Measurements from ENCODE around the gene DHFR2.
"Not testable (repeated sequence)": the region's sequence is repeated elsewhere in the genome, so short reads cannot be mapped to it uniquely, and the experiment has no call there.

The DHFR2 gene

DNA sequence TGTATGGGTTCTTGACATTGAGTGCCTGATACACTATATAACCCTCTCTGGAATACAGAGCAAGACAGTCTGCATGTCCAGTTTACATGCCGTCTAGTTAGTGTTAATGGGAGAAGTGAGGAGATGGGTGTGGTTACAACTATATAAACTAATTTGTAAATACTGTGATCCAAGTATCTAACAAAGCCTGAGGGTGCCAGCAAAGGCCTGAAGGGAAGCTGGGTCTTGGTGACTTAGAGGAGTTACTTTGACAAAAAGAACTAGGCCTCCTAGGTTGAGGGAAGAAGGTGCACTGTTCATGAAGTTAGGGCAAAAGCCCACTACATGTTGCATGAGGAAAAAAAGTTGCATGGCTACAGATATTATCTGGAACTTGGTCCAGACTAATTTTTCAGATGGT is 2.4 kb upstream of the DHFR2 start:
- DNase-seq = no peak

DNA sequence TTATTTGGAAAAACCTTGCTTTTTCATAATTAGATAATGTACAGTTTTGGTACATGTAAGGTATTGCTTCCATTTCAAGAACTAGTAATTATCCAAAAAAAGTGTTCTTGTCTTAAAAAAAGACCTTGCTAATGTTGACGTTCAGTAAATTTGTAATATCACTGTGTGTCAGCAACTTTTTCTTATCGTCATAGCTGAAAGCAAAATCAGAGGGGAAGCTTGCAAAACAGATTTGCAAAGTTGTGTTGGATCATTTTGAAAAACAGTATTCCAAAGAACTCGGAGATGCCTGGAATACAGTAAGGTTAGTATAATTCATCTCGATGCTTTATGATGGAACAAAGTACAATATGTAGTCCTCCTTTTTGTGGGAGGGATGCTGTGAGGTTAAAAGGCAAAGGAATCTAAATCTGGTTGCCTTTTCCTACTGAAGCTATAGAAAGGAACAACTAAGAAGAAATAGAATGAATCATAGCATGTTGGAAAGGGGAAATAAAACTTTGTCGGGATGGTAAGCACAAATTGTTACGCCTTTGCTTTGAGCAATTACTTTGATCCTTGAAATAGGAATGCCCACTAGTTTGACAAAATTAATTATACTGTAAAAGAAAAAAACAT is 1.6 kb upstream of the DHFR2 start:
- DNase-seq = no peak

GRCh38 chr3:94063496-94064119 is 892 bp upstream of the DHFR2 start:
- DNase-seq = no peak

- DNase-seq = no peak
Observed at GRCh38 chr3:94061297-94061696, 1.4 kb downstream of the DHFR2 start.

DNA sequence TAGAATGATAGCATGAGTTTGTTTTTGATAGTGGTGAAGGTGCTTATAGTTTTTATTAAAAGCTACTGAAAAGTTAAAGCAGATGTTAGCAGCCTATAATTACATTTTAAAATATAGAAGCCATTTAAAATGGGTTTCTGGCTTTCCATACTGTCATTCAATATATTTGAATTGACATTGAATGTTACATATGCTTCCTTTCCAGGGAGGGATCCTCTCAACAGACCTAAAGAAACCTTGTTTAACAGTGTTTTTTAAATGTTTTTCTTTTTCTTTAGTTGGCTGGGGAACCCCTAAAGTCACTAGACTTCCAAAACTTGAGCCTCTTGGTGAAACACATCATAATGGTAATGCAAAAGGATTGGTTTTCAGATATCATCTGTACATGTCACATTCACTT is 12.2 kb downstream of the DHFR2 start:
- no peak for DNase-seq

DNA sequence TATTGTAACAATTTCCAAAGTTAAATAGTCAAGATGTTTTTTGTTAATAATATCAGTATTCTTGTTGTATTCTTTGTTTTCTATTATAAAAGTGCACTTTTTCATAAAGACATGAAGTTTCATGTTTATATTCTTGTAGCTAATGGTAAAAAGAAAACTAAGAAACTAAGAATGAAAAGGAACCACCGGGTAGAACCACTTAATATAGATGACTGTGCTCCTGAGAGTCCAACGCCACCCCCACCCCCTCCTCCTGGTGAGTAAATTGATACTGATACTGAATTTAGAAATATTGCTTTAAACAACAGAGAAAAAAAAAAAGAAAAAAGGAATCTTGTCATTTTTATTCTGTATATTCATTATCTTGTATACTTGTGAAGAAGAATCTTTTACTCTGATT is 13.4 kb downstream of the DHFR2 start:
- no peak for DNase-seq

- DNase-seq = no peak
Observed at GRCh38 chr3:94046533-94046932, 16.2 kb downstream of the DHFR2 start.

- not testable (repeated sequence) for DNase-seq
Observed at GRCh38 chr3:94044100-94044936, 18.4 kb downstream of the DHFR2 start.

- no peak for DNase-seq
Observed at GRCh38 chr3:94043285-94043684, 19.4 kb downstream of the DHFR2 start.

DNA sequence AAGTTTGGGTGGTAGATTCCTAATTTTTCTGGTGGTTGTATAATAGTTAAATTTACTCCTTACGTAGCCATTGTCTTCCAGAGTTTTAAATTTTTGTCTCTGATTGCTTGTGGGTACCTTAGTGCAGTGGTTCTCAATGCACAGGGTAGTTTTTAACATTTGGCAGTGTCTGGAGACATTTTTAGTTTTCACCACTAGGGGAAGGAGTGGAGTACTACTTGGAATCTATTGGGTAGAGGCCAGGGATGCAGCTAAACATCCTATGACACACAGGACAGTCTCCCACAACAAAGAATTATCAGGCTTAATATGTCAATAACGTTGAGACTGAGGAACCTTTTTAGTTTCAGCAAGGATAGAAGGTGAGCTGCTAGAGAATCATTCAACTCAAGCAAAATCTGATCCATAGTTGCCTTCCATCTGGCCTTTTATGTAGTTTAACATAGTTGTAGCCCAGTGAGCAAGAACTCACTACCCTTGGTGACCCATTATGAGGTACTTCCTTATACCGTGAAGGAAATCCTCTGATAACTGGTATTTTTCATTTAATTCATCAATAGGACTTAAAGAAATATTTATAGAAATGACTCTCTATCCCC is 25.7 kb downstream of the DHFR2 start:
- no peak for DNase-seq

DNA sequence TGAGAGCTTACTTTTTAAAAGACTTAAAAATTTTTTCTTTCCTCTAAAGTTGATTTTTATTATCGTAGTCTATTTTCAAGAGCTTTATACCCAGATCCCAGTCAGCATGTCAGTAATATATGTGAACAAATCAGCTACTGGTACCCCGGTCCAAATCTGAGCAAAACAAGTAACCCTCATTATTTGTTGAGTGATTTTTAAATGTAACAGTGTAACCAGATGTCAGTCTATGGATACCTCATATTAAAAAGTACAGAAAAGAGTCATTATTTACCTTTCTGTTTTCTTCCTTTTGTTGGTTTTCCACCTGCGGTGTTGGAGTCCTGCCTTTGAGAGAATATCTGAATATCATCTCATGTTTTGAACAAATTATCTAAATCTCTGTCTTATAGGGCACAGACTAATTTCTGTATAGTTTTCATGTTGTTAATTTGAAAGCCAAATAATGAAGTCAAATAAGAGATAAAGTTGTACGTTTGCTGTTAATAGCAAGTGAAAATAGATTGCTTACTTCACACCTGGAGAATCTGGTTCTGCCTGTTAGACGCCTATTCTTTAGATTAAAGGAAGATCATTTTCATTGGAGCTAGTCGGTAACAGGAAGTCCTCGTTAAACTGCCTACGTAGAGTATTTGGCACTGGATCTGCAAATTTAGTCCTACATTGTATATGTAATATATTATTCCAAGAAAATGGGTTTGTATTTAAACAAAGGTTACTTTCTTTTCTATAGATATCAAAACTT is 34.5 kb downstream of the DHFR2 start, which contains the start of gene STX19:
Gene STX19, minus strand, starts transcription at position 505 of the 745 bp plus-strand sequence. CDS start 13,328 bp downstream, outside the sequence.
- DNase-seq = no peak

GRCh38 chr3:94026623-94027022 is 36.1 kb downstream of the DHFR2 start:
- DNase-seq = no peak

GRCh38 chr3:94024385-94024784 is 38.3 kb downstream of the DHFR2 start:
- no peak for DNase-seq

GRCh38 chr3:94020293-94020692 is 42.4 kb downstream of the DHFR2 start:
- no peak for DNase-seq

DNA sequence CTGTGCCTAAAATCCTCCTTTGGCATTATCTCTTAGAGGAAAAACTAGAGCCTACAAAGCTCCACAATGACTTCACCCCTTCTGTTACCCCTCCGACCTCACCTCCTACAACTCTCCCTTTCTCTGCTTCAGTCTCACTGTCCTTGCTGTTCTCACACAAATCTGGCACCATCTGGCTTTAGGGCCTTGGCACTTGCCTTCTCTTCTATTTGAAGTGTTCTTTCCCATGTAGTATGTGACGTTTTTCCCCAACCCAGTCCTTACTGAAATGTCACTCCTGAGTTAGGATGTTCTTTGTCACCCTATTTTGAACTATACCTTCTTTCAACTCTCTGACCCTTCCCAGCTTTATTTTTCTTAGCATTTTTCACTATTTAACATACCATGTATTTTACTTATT is 43.1 kb downstream of the DHFR2 start:
- no peak for DNase-seq

GRCh38 chr3:94015025-94015424 is 47.7 kb downstream of the DHFR2 start:
- no peak for DNase-seq

- no peak for DNase-seq
Observed at GRCh38 chr3:94012185-94012584, 50.5 kb downstream of the DHFR2 start.

GRCh38 chr3:94011233-94011711 is 51.4 kb downstream of the DHFR2 start:
- no peak for DNase-seq

DNA sequence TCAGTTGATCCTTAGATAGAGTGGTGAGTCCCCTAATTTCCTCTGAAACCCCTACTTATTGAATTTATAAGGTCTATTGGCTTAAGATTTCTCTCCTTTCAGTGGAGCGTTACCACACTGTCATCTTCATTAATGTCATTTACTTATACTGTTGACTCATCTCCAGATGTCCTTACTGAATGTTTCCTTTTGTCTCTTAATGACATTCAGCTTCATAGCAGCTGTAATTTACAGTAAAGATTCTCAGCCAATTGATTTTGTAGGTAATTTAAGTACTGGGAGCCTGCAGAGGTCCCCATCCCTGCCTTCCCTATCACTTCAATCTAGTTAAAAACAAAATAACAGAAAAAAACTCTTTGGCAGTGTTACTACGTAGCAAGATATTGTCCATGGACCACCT is 53.1 kb downstream of the DHFR2 start:
- no peak for DNase-seq

- DNase-seq = no peak
Observed at GRCh38 chr3:94008253-94008652, 54.5 kb downstream of the DHFR2 start.

Data from islet precursor cell (in vitro differentiated cells).